Mesendoderm (in vitro differentiated cells): Measurements from ENCODE around the gene TUBA8.
"Not testable (repeated sequence)": the region's sequence is repeated elsewhere in the genome, so short reads cannot be mapped to it uniquely, and the experiment has no call there.

Source experiments
- DNase-seq: peaks from one replicate; pipeline ENCODE4 v3.0.0; 2013
- H2AK5ac ChIP-seq: 2 replicates; pipeline ENCODE4 v1.6.1; 2013; ENCODE audit warnings: low read length, inconsistent platforms
- H2BK120ac ChIP-seq: 2 replicates; pipeline ENCODE4 v1.6.1; 2013; ENCODE audit warnings: low read depth, mild to moderate bottlenecking, low read length, moderate library complexity, mixed read lengths
- H2BK15ac ChIP-seq: replicated peaks from 2 replicates; pipeline ENCODE4 v1.6.1; 2013; ENCODE audit warnings: low read depth, mild to moderate bottlenecking, moderate library complexity
- H2BK5ac ChIP-seq: 2 replicates; pipeline ENCODE4 v1.6.1; 2013; ENCODE audit warnings: low read length, inconsistent platforms
- H3K18ac ChIP-seq: 2 replicates; pipeline ENCODE4 v1.6.1; 2013; ENCODE audit warnings: mild to moderate bottlenecking, low read length, mixed read lengths
- H3K23ac ChIP-seq: one replicate; pipeline ENCODE4 v1.6.1; 2013; ENCODE audit warnings: low read length
- H3K27ac ChIP-seq: 2 replicates; pipeline ENCODE4 v1.5.1; 2013; ENCODE audit warnings: low read depth, mild to moderate bottlenecking, inconsistent platforms, low read length, moderate library complexity
- H3K27me3 ChIP-seq: 2 replicates; pipeline ENCODE4 v1.6.1; 2013; ENCODE audit warnings: low read length, control low read depth, mild to moderate bottlenecking, inconsistent platforms; ENCODE audit not compliant: insufficient read depth, poor library complexity
- H3K36me3 ChIP-seq: 2 replicates; pipeline ENCODE4 v1.6.1; 2013; ENCODE audit warnings: low read length, inconsistent platforms; ENCODE audit not compliant: control insufficient read depth, insufficient read depth
- H3K4ac ChIP-seq: one replicate; pipeline ENCODE4 v1.6.1; 2013; ENCODE audit warnings: low read depth, mild to moderate bottlenecking, low read length, moderate library complexity
- H3K4me1 ChIP-seq: 2 replicates; pipeline ENCODE4 v1.6.1; 2013; ENCODE audit warnings: low read depth, low read length, inconsistent platforms; ENCODE audit not compliant: control insufficient read depth
- H3K4me2 ChIP-seq: 2 replicates; pipeline ENCODE4 v1.6.1; 2013; ENCODE audit warnings: low read length
- H3K4me3 ChIP-seq: 2 replicates; pipeline ENCODE4 v1.5.1; 2013; ENCODE audit warnings: mild to moderate bottlenecking, low read length
- H3K56ac ChIP-seq: one replicate; pipeline ENCODE4 v1.6.1; 2013; ENCODE audit warnings: low read length
- H3K79me1 ChIP-seq: 2 replicates; pipeline ENCODE4 v1.6.1; 2013; ENCODE audit warnings: low read length, inconsistent platforms
- H3K79me2 ChIP-seq: 2 replicates; pipeline ENCODE4 v1.6.1; 2013; ENCODE audit warnings: mild to moderate bottlenecking, low read length; ENCODE audit not compliant: control insufficient read depth, insufficient read depth
- H3K9ac ChIP-seq: 2 replicates; pipeline ENCODE4 v1.6.1; 2013; ENCODE audit warnings: low read length, inconsistent platforms
- H4K5ac ChIP-seq: one replicate; pipeline ENCODE4 v1.6.1; 2013; ENCODE audit warnings: low read length
- H4K8ac ChIP-seq: one replicate; pipeline ENCODE4 v1.6.1; 2013; ENCODE audit warnings: low read depth, mild to moderate bottlenecking, control low read depth, low read length, moderate library complexity
- WGBS: extraction: QIAGEN DNeasy Blood & Tissue Kit; methylation state at CpG from one replicate; pipeline ENCODE4 v1.1.7; 2013; ENCODE audit warnings: low lambda C conversion rate, missing lambda C conversion rate; ENCODE audit not compliant: insufficient coverage; ENCODE audit errors: extremely low coverage; 5-methylcytosine and 5-hydroxymethylcytosine counted together

TUBA8 gene

GRCh38 chr22:18130699-18131429, 20.3 kb downstream of the TUBA8 start:
- WGBS, result no CpG with 5 or more reads among the region's 20 CpGs
- H3K4me1 ChIP-seq, result no peaks in the 10 kb centered on the region

GRCh38 chr22:18133452-18133851, 22.8 kb downstream of the TUBA8 start:
- Histone ChIP-seq H3K27ac (no peak overlapping the region), H3K4ac (no peak overlapping the region), H3K9ac (no peak overlapping the region), H3K79me1 (no peaks in the 10 kb centered on the region), H3K27me3 (no peaks in the 10 kb centered on the region), H4K5ac (no peak overlapping the region), H3K23ac (no peak overlapping the region), H3K79me2 (no peaks in the 10 kb centered on the region), H3K18ac (no peak overlapping the region), H3K56ac (no peak overlapping the region), H3K4me1 (no peaks in the 10 kb centered on the region), H4K8ac (no peak overlapping the region), H2AK5ac (no peak overlapping the region), H3K4me2 (no peak overlapping the region), H2BK5ac (no peak overlapping the region), H2BK15ac (no peak overlapping the region), H3K4me3 (no peak overlapping the region), H2BK120ac (no peak overlapping the region), H3K36me3 (no peaks in the 10 kb centered on the region)
- no CpG with 5 or more reads among the region's 2 CpGs for WGBS
- no peak for DNase-seq

More at GRCh38 chr22:18130699-18131429, 20.3 kb downstream of the TUBA8 start:
- no peak for DNase-seq
- Histone ChIP-seq H2BK15ac (no peak overlapping the region), H3K79me1 (no peaks in the 10 kb centered on the region), H4K8ac (no peak overlapping the region), H3K4me2 (no peak overlapping the region), H4K5ac (no peak overlapping the region), H3K56ac (no peak overlapping the region), H3K4ac (no peak overlapping the region), H3K79me2 (no peaks in the 10 kb centered on the region), H3K9ac (no peak overlapping the region), H3K4me3 (no peak overlapping the region), H2BK120ac (no peak overlapping the region), H3K36me3 (no peaks in the 10 kb centered on the region), H3K27me3 (no peaks in the 10 kb centered on the region), H3K27ac (no peak overlapping the region), H3K18ac (no peak overlapping the region), H2AK5ac (no peak overlapping the region), H2BK5ac (no peak overlapping the region), H3K23ac (no peak overlapping the region)

GRCh38 chr22:18136563-18137320, 26.1 kb downstream of the TUBA8 start:
- no peak overlapping the region for H3K4me3 ChIP-seq
- no peak overlapping the region for H3K27ac ChIP-seq
- WGBS, result no CpG with 5 or more reads among the region's 21 CpGs
- no peak overlapping the region for H3K4ac ChIP-seq
- H3K79me2 ChIP-seq, result no peaks in the 10 kb centered on the region
- H3K23ac ChIP-seq, result no peak overlapping the region
- H2BK120ac ChIP-seq, result no peak overlapping the region
- no peak overlapping the region for H3K56ac ChIP-seq
- DNase-seq, result no peak
- no peaks in the 10 kb centered on the region for H3K4me1 ChIP-seq
- H3K27me3 ChIP-seq, result no peaks in the 10 kb centered on the region
- no peak overlapping the region for H4K8ac ChIP-seq
- H2AK5ac ChIP-seq, result no peak overlapping the region
- no peak overlapping the region for H3K9ac ChIP-seq
- H3K79me1 ChIP-seq, result no peaks in the 10 kb centered on the region
- H2BK5ac ChIP-seq, result no peak overlapping the region
- H3K36me3 ChIP-seq, result no peaks in the 10 kb centered on the region
- no peak overlapping the region for H3K4me2 ChIP-seq
- H4K5ac ChIP-seq, result no peak overlapping the region
- H2BK15ac ChIP-seq, result no peak overlapping the region
- no peak overlapping the region for H3K18ac ChIP-seq

GRCh38 chr22:18141004-18141403, 30.4 kb downstream of the TUBA8 start:
- not testable (repeated sequence) for H2BK120ac ChIP-seq, H3K4me2 ChIP-seq, H3K79me1 ChIP-seq, H2BK15ac ChIP-seq, H3K9ac ChIP-seq, H3K36me3 ChIP-seq, H3K27me3 ChIP-seq, H2AK5ac ChIP-seq, H3K4me3 ChIP-seq, DNase-seq, H3K56ac ChIP-seq, H4K8ac ChIP-seq, H3K4ac ChIP-seq, H3K4me1 ChIP-seq, H3K79me2 ChIP-seq, H3K23ac ChIP-seq, H3K27ac ChIP-seq, H2BK5ac ChIP-seq, H3K18ac ChIP-seq, H4K5ac ChIP-seq
- WGBS, result no CpG with 5 or more reads among the region's 6 CpGs

GRCh38 chr22:18144105-18144504, 33.5 kb downstream of the TUBA8 start:
- Histone ChIP-seq H3K27ac (no peak overlapping the region), H3K36me3 (no peaks in the 10 kb centered on the region), H3K4me2 (no peak overlapping the region)

More at GRCh38 chr22:18144105-18144504, 33.5 kb downstream of the TUBA8 start:
- Histone ChIP-seq H3K79me1 (no peaks in the 10 kb centered on the region), H2BK5ac (no peak overlapping the region), H3K23ac (no peak overlapping the region), H2BK15ac (no peak overlapping the region), H3K27me3 (no peaks in the 10 kb centered on the region), H3K79me2 (no peaks in the 10 kb centered on the region), H2AK5ac (no peak overlapping the region), H2BK120ac (no peak overlapping the region), H3K4me3 (no peak overlapping the region), H3K18ac (no peak overlapping the region), H3K4ac (no peak overlapping the region), H4K5ac (no peak overlapping the region), H3K56ac (no peak overlapping the region), H3K4me1 (no peaks in the 10 kb centered on the region), H3K9ac (no peak overlapping the region), H4K8ac (no peak overlapping the region)
- DNase-seq, result no peak
